Left ventricle myocardium inferior (tissue), 1 donor: ENCODE data around the gene PLD6. TPM values are rescaled to one million over a fixed set of nuclear protein-coding genes. Genes with fewer than 3 reads are reported as not detected.

Experiments used
- DNase-seq: peaks from one replicate; pipeline ENCODE4 v3.0.0-alpha.2; 2020
- H3K27ac ChIP-seq: fragments of 200-600 bp; replicated peaks from 2 replicates; pipeline ENCODE4 v1.8.0; 2021
- H3K27me3 ChIP-seq: fragments of 200-600 bp; 2 replicates; pipeline ENCODE4 v1.8.0; 2021; ENCODE audit warnings: low read depth
- H3K36me3 ChIP-seq: fragments of 200-600 bp; 2 replicates; pipeline ENCODE4 v1.8.0; 2021
- H3K4me1 ChIP-seq: fragments of 200-600 bp; 2 replicates; pipeline ENCODE4 v1.8.0; 2021
- H3K4me3 ChIP-seq: fragments of 200-600 bp; 2 replicates; pipeline ENCODE4 v1.8.0; 2021; ENCODE audit warnings: mild to moderate bottlenecking, moderate library complexity
- H3K9me3 ChIP-seq: fragments of 200-600 bp; replicated peaks from 2 replicates; pipeline ENCODE4 v1.8.0; 2021
- intact Hi-C: fragments of 100-400 bp; cut with micrococcal nuclease; formaldehyde crosslinking; loops from one replicate; pipeline ENCODE4 v1.11.0; 2022
- total RNA-seq: library from RNA; stranded (reverse); fragmentation: NEBNext Ultra II Directional; extraction: Animal tissue kit (Norgen Biotek cat#: 25700); gene quantifications from one replicate; pipeline ENCODE4 v1.2.1, GENCODE V29; 2021
- TF ChIP-seq, protein P1 (sequence below): fragments of 200-600 bp; IDR thresholded peaks from 2 replicates; pipeline ENCODE4 v1.8.0; 2021; ENCODE audit warnings: antibody characterized with exemption, mild to moderate bottlenecking, borderline replicate concordance
- donor health status: DM: no; HTN: yes; CAD: no; lungs with severe emphysema.

Gene PLD6
- total RNA-seq, 1 donor from 2014 or later, result 7.3 TPM

DNA sequence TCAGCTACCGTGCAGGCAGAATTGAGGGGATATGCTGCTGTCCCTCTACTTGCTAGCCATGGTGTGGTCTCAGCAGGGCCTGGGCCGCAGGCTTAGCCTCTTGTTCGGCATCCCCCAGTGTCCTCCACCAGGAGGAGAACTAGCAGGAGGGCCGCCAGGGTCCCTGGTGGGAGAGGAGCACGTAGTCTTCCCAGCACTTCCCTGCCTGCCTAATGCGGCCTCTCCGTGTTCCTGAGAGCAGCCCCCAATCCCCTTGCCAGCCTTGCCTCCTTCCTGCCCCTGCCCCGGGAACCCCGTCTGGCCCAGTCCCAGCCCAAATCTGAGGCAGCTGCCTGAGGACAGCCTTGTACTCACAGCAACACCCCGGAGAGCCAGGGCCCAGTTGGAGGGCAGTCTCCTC lies 38.1 kb downstream of the PLD6 start:
- DNase-seq, result no peak
- intact Hi-C loops, result no loop called here

DNA sequence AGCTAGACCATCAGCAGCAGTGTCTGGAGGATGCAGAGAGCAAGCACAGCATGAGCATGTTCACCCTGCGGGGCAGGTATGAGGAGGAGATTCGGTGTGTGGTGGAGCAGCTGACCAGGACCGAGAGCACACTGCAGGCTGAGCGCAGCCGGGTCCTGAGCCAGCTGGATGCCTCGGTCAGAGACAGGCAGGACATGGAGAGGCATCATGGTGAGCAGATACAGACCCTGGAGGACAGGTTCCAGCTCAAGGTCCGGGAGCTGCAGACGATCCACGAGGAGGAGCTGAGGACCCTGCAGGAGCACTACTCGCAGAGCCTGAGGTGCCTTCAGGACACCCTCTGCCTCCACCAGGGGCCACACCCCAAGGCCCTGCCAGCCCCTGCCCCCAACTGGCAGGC lies 38.8 kb downstream of the PLD6 start:
- Histone ChIP-seq H3K4me3 (no peak overlapping the region), H3K27ac (no peak overlapping the region), H3K36me3 (peaks cover 91% of the 10 kb centered on the region), H3K9me3 (no peaks in the 10 kb centered on the region), H3K4me1 (peaks cover 24% of the 10 kb centered on the region), H3K27me3 (no peaks in the 10 kb centered on the region)
- DNase-seq, result no peak
- intact Hi-C loops, result no loop called here
- TF ChIP-seq, protein P1, sequence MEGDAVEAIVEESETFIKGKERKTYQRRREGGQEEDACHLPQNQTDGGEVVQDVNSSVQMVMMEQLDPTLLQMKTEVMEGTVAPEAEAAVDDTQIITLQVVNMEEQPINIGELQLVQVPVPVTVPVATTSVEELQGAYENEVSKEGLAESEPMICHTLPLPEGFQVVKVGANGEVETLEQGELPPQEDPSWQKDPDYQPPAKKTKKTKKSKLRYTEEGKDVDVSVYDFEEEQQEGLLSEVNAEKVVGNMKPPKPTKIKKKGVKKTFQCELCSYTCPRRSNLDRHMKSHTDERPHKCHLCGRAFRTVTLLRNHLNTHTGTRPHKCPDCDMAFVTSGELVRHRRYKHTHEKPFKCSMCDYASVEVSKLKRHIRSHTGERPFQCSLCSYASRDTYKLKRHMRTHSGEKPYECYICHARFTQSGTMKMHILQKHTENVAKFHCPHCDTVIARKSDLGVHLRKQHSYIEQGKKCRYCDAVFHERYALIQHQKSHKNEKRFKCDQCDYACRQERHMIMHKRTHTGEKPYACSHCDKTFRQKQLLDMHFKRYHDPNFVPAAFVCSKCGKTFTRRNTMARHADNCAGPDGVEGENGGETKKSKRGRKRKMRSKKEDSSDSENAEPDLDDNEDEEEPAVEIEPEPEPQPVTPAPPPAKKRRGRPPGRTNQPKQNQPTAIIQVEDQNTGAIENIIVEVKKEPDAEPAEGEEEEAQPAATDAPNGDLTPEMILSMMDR, result no peak

More for the DNA sequence above, 38.1 kb downstream of the PLD6 start:
- Histone ChIP-seq H3K27ac (no peak overlapping the region), H3K36me3 (peaks cover 91% of the 10 kb centered on the region), H3K9me3 (no peaks in the 10 kb centered on the region), H3K4me3 (no peak overlapping the region), H3K27me3 (no peaks in the 10 kb centered on the region), H3K4me1 (peaks cover 30% of the 10 kb centered on the region)
- TF ChIP-seq, protein P1, result no peak

DNA sequence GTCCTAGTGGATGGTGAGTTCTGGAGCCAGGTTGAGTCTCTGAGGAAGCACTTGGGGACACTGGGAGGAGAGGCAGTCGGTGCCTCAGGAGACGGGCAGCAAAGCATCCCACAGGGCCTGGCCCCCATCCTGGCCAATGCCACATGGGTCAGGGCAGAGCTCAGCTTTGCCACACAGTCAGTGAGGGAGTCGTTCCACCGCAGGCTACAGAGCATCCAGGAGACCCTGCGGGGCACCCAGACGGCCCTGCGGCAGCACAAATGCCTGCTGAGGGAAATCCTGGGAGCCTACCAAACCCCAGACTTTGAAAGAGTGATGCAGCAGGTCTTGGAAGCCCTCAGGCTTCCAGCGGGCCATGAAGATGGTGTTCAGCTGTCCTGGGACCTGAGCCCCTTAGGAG lies 39.7 kb downstream of the PLD6 start:
- intact Hi-C loops, result no loop called here
- Histone ChIP-seq H3K27me3 (no peaks in the 10 kb centered on the region), H3K4me3 (no peak overlapping the region), H3K9me3 (no peaks in the 10 kb centered on the region), H3K27ac (no peak overlapping the region), H3K36me3 (peaks cover 91% of the 10 kb centered on the region), H3K4me1 (peaks cover 24% of the 10 kb centered on the region)
- DNase-seq, result no peak
- TF ChIP-seq, protein P1, result no peak

DNA sequence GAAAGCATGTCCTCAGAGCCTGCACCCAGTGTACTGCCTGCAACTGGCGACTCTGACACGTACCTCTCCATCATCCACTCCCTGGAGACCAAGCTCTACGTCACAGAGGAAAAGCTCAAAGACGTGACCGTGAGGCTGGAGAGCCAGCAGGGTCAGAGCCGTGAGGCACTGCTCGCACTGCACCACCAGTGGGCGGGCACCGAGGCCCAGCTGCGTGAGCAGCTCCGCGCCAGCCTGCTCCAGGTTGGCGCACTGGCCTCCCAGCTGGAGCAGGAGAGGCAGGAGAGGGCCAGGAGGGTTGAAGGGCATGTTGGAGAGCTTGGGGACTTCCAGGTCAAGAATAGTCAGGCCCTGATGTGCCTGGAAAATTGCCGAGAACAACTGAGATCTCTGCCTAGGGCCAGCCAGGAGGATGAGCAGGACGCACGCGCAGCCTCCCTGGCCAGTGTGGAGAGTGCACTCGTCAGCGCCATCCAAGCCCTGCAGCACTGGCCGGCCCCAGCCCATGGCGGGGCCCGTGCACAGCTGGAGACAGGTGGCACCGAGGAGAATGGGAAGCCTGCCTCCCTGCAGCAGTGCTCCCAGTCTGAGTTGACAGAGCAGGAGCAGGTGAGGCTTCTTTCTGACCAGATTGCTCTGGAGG lies 40.3 kb downstream of the PLD6 start:
- Histone ChIP-seq H3K27ac (no peak overlapping the region), H3K9me3 (no peaks in the 10 kb centered on the region), H3K36me3 (peaks cover 93% of the 10 kb centered on the region), H3K4me1 (peaks cover 24% of the 10 kb centered on the region), H3K27me3 (no peaks in the 10 kb centered on the region), H3K4me3 (no peak overlapping the region)
- TF ChIP-seq, protein P1, result no peak
- intact Hi-C loops, result no loop called here
- no peak for DNase-seq

DNA sequence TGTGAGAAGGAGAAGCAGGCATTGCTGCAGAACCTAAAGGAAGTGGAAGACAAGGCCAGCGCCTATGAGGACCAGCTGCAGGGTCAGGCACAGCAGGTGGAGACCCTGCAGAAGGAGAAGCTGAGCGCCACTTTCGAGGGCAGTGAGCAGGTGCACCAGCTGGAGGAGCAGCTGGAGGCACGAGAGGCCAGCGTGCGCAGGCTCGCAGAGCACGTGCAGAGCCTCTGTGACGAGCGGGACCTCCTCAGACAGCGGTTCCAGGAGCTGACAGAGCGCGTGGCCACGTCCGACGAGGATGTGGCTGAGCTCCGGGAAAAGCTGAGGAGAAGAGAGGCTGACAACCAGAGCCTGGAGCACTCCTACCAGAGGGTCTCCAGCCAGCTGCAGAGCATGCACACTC lies 41.5 kb downstream of the PLD6 start:
- intact Hi-C loops, result no loop called here
- Histone ChIP-seq H3K27ac (no peak overlapping the region), H3K27me3 (no peaks in the 10 kb centered on the region)

More for the DNA sequence above, 41.5 kb downstream of the PLD6 start:
- Histone ChIP-seq H3K4me1 (peaks cover 18% of the 10 kb centered on the region), H3K9me3 (no peaks in the 10 kb centered on the region), H3K36me3 (peaks cover 99% of the 10 kb centered on the region), H3K4me3 (no peak overlapping the region)
- TF ChIP-seq, protein P1, result no peak
- no peak for DNase-seq
